Prostate gland (tissue), 2 donors: ENCODE data around the gene CPLX3. TPM values are rescaled to one million over a fixed set of nuclear protein-coding genes. Genes with fewer than 3 reads are reported as not detected.
A peak's percentile ranks its signal among the peaks of the same experiment; 100 is the strongest.

Source experiments
- DNase-seq: peaks from one replicate; pipeline ENCODE4 v3.0.0-alpha.2; 2019; ENCODE audit warnings: low spot score
- H3K27ac ChIP-seq, 2 donors: fragments of 200-600 bp; sonication (generic); 2 replicates each; pipeline ENCODE4 v1.5.1; 2017 to 2019
- H3K27me3 ChIP-seq: fragments of 200-600 bp; sonication (generic); replicated peaks from 2 replicates; pipeline ENCODE4 v1.5.1; 2019; ENCODE audit not compliant: insufficient read depth
- H3K36me3 ChIP-seq, 2 donors: fragments of 200-600 bp; sonication (generic); 1 replicate in 1 of 2; 2 replicates in 1 of 2; pipeline versions ENCODE4 v1.5.1 to v1.8.1; 2017 to 2019
- H3K4me1 ChIP-seq: fragments of 200-600 bp; sonication (generic); replicated peaks from 2 replicates; pipeline ENCODE4 v1.5.1; 2019
- H3K4me3 ChIP-seq, 2 donors: fragments of 200-600 bp; sonication (generic); 2 replicates each; pipeline ENCODE4 v1.5.1; 2017 to 2019
- H3K9me3 ChIP-seq: fragments of 200-600 bp; sonication (generic); 2 replicates; pipeline ENCODE4 v1.5.1; 2017
- POLR2A ChIP-seq: fragments of 450-650 bp; IDR thresholded peaks from one replicate; pipeline ENCODE4 v1.6.1; 2016; ENCODE audit warnings: antibody characterized with exemption, mild to moderate bottlenecking
- POLR2AphosphoS5 ChIP-seq: sonication (generic); formaldehyde crosslinking; IDR thresholded peaks from one replicate; pipeline ENCODE4 v1.6.1; 2017; ENCODE audit warnings: antibody characterized with exemption
- WGBS: methylation state at CpG from one replicate; pipeline ENCODE4 v1.1.5; 2018; 5-methylcytosine and 5-hydroxymethylcytosine counted together
- intact Hi-C: fragments of 100-400 bp; cut with DNase I; formaldehyde crosslinking; loops from one replicate; pipeline ENCODE4 v1.14.2; 2022
- total RNA-seq, 2 donors: library from RNA; depleted of rRNA; stranded (reverse); fragments of >200 nt; gene quantifications; one replicate each; pipeline ENCODE4 v1.1.0, GENCODE V29; 2016
- TF ChIP-seq, protein P1 (sequence below), 4 experiments: fragments of 200-600 bp in 2 of 4; fragments of 450-650 bp in 2 of 4; sonication (generic) in 2 of 4; IDR thresholded peaks; 1 replicate in 3 of 4; 2 replicates in 1 of 4; pipeline ENCODE4 v1.5.1; 2016 to 2019; ENCODE audit warnings: antibody characterized with exemption in 4 of 4, mild to moderate bottlenecking in 2 of 4, moderate library complexity in 2 of 4

The CPLX3 gene
- total RNA-seq, 2 donors from 2014 or later = 40.5 to 59.8 TPM

DNA sequence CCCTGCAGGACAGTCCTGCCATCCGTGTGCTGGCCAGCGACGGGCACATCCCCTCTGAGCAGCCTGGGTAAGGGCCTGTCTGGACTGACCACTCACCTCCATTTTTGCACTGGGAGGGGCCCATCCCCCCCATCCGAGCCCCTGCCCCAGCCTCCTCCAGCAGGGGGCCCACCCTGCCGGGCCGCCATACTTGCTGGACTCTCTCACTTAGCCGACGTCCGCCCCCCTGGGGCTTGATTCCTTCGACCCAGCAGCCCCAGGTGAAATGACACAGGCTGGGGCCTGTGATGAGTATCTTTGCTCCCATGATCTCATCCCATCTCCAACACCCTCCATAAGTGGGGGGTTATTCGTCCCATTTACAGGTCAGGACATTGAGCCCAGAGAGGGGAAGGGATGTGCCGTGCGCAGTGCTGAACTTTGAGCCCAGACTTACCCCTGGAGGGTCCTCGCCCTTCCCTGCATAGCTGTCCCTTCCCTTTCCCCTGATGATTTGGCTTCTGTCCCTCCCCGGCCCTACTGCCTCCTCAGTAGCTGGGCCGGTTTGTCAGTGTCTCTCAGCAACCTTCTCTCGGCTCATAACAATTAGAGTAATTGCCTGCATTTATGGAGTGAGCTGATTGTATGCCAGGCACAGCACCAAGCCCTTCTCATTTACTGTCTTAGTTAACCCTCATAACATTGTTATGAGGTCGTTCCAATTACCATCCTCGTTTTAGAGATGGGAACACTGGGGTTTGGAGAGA is 9.6 kb upstream of the CPLX3 start:
- TF ChIP-seq POLR2A (no peak), POLR2AphosphoS5 (no peak)
- TF ChIP-seq, protein P1, sequence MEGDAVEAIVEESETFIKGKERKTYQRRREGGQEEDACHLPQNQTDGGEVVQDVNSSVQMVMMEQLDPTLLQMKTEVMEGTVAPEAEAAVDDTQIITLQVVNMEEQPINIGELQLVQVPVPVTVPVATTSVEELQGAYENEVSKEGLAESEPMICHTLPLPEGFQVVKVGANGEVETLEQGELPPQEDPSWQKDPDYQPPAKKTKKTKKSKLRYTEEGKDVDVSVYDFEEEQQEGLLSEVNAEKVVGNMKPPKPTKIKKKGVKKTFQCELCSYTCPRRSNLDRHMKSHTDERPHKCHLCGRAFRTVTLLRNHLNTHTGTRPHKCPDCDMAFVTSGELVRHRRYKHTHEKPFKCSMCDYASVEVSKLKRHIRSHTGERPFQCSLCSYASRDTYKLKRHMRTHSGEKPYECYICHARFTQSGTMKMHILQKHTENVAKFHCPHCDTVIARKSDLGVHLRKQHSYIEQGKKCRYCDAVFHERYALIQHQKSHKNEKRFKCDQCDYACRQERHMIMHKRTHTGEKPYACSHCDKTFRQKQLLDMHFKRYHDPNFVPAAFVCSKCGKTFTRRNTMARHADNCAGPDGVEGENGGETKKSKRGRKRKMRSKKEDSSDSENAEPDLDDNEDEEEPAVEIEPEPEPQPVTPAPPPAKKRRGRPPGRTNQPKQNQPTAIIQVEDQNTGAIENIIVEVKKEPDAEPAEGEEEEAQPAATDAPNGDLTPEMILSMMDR (IDR thresholded peaks at IDR 0.05) = no peak
- intact Hi-C loops = no loop called here
- 39% methylated on average over 19 of the region's 19 CpGs for WGBS
- Histone ChIP-seq H3K9me3 (no peaks in the 10 kb centered on the region), H3K4me1 (peaks cover 29% of the 10 kb centered on the region), H3K4me3 (no peak overlapping the region), H3K27me3 (no peaks in the 10 kb centered on the region), H3K27ac (peak overlapping the region; percentile 91 to 92), H3K36me3 (no peaks in the 10 kb centered on the region)
- peak; percentile 71 for DNase-seq

DNA sequence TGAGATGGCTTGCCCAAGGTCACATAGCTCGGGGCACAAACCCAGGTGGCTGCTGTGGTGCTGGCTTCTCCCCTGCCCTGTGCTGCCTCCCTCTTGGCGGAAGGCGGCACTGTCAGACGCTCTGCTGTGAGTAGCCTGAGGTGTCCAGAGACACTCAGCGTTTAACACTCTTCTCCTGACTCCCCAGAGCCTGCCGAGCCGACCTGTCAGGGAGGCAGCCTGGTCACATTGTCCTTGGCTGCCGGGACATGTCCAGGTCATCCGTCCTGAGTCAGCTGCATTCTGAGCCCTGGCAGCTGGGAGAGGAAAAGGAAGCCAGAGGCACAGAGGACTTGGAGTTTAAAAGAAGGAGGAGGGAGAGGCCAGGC is 9.1 kb upstream of the CPLX3 start:
- TF ChIP-seq, protein P1 (IDR thresholded peaks at IDR 0.05) = peak in 3 of 4 experiments; percentile 7 to 54 (median 49)
- peak; percentile 53 for TF ChIP-seq POLR2AphosphoS5
- TF ChIP-seq POLR2A = peak; percentile 30
- H3K4me3 ChIP-seq = no peak overlapping the region
- H3K9me3 ChIP-seq = no peaks in the 10 kb centered on the region
- intact Hi-C loops = no loop called here
- WGBS = 12% methylated on average over 9 of the region's 9 CpGs
- H3K27me3 ChIP-seq = no peaks in the 10 kb centered on the region
- peak; percentile 73 for DNase-seq
- peak overlapping the region; percentile 91 to 92 for H3K27ac ChIP-seq
- H3K36me3 ChIP-seq = no peaks in the 10 kb centered on the region
- H3K4me1 ChIP-seq = peaks cover 29% of the 10 kb centered on the region

DNA sequence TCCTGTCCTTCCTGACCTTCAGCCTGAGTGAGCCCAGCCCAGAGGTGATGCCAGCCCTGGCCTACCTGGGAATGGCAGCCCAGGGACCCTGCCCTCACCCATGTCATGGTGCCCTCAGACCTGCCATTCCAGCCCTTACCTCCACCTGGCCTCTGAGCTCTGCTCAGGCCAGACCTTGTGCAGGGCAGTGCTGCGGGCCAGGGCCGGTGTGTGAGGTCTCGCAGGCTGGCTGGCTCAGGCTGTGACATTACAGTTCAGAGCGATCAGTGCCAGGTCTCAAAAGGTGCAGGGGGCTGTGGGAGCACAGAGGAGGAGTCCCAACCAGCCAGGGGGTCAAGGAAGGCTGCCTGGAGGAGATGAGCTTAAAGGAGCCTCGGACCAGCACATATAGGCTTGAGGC is 6.4 kb upstream of the CPLX3 start:
- Histone ChIP-seq H3K4me1 (peaks cover 29% of the 10 kb centered on the region), H3K9me3 (no peaks in the 10 kb centered on the region), H3K4me3 (no peak overlapping the region), H3K27ac (no peak overlapping the region), H3K36me3 (no peaks in the 10 kb centered on the region), H3K27me3 (no peaks in the 10 kb centered on the region)
- intact Hi-C loops = no loop called here
- no peak for DNase-seq
- TF ChIP-seq POLR2AphosphoS5 = no peak
- TF ChIP-seq, protein P1 (IDR thresholded peaks at IDR 0.05) = no peak
- TF ChIP-seq POLR2A = no peak
- WGBS = 87% methylated on average over 5 of the region's 5 CpGs

DNA sequence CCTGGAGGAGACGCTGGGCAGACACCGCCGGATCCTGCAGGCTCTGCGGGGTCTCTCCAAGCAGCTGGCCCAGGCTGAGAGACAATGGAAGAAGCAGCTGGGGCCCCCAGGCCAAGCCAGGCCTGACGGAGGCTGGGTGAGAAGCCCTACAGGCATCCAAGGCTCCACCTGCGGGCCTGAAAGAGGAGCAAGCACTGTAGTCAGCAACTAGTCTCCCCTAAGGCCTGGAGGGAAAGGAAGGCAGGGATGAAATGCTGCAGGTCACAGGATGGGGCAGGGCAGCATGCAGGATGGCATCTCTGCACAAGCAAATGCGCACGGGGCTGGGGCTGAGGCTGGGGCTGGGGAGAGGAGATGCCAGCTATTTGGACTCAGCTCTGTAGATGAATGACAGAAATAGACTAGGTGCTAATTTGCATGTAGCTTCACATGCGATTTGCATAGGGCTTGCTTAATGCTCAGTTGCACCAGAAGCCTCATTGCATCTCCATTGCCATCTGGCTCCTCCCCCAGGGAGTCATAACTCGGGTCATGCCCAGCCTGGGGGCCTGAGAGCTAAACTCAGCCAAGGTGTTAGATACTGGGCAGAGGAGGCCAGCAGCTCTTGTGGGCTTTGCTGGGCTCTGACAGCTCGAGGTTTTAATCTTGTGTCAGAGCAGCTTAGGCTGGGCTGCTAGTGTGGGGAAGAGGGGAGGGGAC is 5.2 kb upstream of the CPLX3 start:
- Histone ChIP-seq H3K4me3 (no peak overlapping the region), H3K27me3 (no peaks in the 10 kb centered on the region), H3K9me3 (no peaks in the 10 kb centered on the region), H3K27ac (no peak overlapping the region), H3K36me3 (no peaks in the 10 kb centered on the region), H3K4me1 (peaks cover 24% of the 10 kb centered on the region)
- intact Hi-C loops = no loop called here
- TF ChIP-seq POLR2A (no peak), POLR2AphosphoS5 (no peak)
- TF ChIP-seq, protein P1 (IDR thresholded peaks at IDR 0.05) = no peak
- DNase-seq = no peak
- 62% methylated on average over 7 of the region's 11 CpGs for WGBS
